ENCODE data around the gene TSSK2.
"Not testable (repeated sequence)": the region's sequence is repeated elsewhere in the genome, so short reads cannot be mapped to it uniquely, and the experiment has no call there.

Gene TSSK2

GRCh38 chr22:19130959-19131684, at the start of gene TSSK2:
TSS of gene TSSK2 (plus strand) at chr22:19131308. CDS start at chr22:19131400, 92 bp downstream.
- H3K9ac ChIP-seq: no peak within 1 kb of the TSS
- H3K27me3 ChIP-seq (ENCODE audit: control insufficient read depth, insufficient read depth, low read length): no peaks in the 10 kb centered on the region
- no peaks in the 10 kb centered on the region for H3K36me3 ChIP-seq (ENCODE audit: control insufficient read depth, insufficient read depth, low read length)
- no peak within 1 kb of the TSS for H2AFZ ChIP-seq
- H3K4me3 ChIP-seq (ENCODE audit: low read depth, low read length): no peak within 1 kb of the TSS
- H3K79me2 ChIP-seq: no peaks in the 10 kb centered on the region
- no peaks in the 10 kb centered on the region for H3K4me1 ChIP-seq
- H3K9me3 ChIP-seq (ENCODE audit: control insufficient read depth, low read length): no peaks in the 10 kb centered on the region
- H3K4me2 ChIP-seq (ENCODE audit: low read length): no peak within 1 kb of the TSS
- TF ChIP-seq CTCF (IDR thresholded peaks at IDR 0.05): no peak
- no peak within 1 kb of the TSS for H3K27ac ChIP-seq

GRCh38 chr22:19081351-19081750, 49.8 kb upstream of the TSSK2 start:
- H2AFZ ChIP-seq: no peak overlapping the region

GRCh38 chr22:19082101-19082500, 49.0 kb upstream of the TSSK2 start:
- Histone ChIP-seq H3K27me3 (ENCODE audit: control insufficient read depth, insufficient read depth, low read length) (no peaks in the 10 kb centered on the region), H3K27ac (no peak overlapping the region), H3K9me3 (ENCODE audit: control insufficient read depth, low read length) (no peaks in the 10 kb centered on the region), H3K4me3 (ENCODE audit: low read depth, low read length) (no peak overlapping the region), H3K4me2 (ENCODE audit: low read length) (no peak overlapping the region), H3K9ac (no peak overlapping the region), H3K79me2 (no peaks in the 10 kb centered on the region), H2AFZ (no peak overlapping the region), H3K4me1 (no peaks in the 10 kb centered on the region), H3K36me3 (ENCODE audit: control insufficient read depth, insufficient read depth, low read length) (no peaks in the 10 kb centered on the region)
- TF ChIP-seq CTCF (IDR thresholded peaks at IDR 0.05): no peak

More at GRCh38 chr22:19081351-19081750, 49.8 kb upstream of the TSSK2 start:
- H3K9ac ChIP-seq: no peak overlapping the region
- H3K79me2 ChIP-seq: no peaks in the 10 kb centered on the region
- no peaks in the 10 kb centered on the region for H3K4me1 ChIP-seq
- no peak for TF ChIP-seq CTCF (IDR thresholded peaks at IDR 0.05)
- no peaks in the 10 kb centered on the region for H3K9me3 ChIP-seq (ENCODE audit: control insufficient read depth, low read length)
- H3K4me3 ChIP-seq (ENCODE audit: low read depth, low read length): no peak overlapping the region
- no peaks in the 10 kb centered on the region for H3K27me3 ChIP-seq (ENCODE audit: control insufficient read depth, insufficient read depth, low read length)
- no peaks in the 10 kb centered on the region for H3K36me3 ChIP-seq (ENCODE audit: control insufficient read depth, insufficient read depth, low read length)
- no peak overlapping the region for H3K27ac ChIP-seq
- H3K4me2 ChIP-seq (ENCODE audit: low read length): no peak overlapping the region

- Histone ChIP-seq H3K4me1 (no peaks in the 10 kb centered on the region), H3K4me3 (ENCODE audit: low read depth, low read length) (no peak overlapping the region), H3K9ac (no peak overlapping the region), H3K27ac (no peak overlapping the region), H3K36me3 (ENCODE audit: control insufficient read depth, insufficient read depth, low read length) (no peaks in the 10 kb centered on the region), H3K4me2 (ENCODE audit: low read length) (no peak overlapping the region), H3K27me3 (ENCODE audit: control insufficient read depth, insufficient read depth, low read length) (no peaks in the 10 kb centered on the region), H2AFZ (no peak overlapping the region), H3K9me3 (ENCODE audit: control insufficient read depth, low read length) (no peaks in the 10 kb centered on the region), H3K79me2 (no peaks in the 10 kb centered on the region)
- TF ChIP-seq CTCF (IDR thresholded peaks at IDR 0.05): no peak
Measured at GRCh38 chr22:19082793-19083192, 48.3 kb upstream of the TSSK2 start.

- H3K9me3 ChIP-seq (ENCODE audit: control insufficient read depth, low read length); H3K27me3 ChIP-seq (ENCODE audit: control insufficient read depth, insufficient read depth, low read length); H3K79me2 ChIP-seq; H3K27ac ChIP-seq; H2AFZ ChIP-seq; H3K4me3 ChIP-seq (ENCODE audit: low read depth, low read length); H3K36me3 ChIP-seq (ENCODE audit: control insufficient read depth, insufficient read depth, low read length); H3K4me2 ChIP-seq (ENCODE audit: low read length); H3K9ac ChIP-seq; H3K4me1 ChIP-seq: not testable (repeated sequence)
Measured at GRCh38 chr22:19084126-19084525, 47.0 kb upstream of the TSSK2 start.

GRCh38 chr22:19084586-19084985, 46.5 kb upstream of the TSSK2 start:
- not testable (repeated sequence) for H3K79me2 ChIP-seq; H3K4me3 ChIP-seq (ENCODE audit: low read depth, low read length); H3K9ac ChIP-seq; H3K9me3 ChIP-seq (ENCODE audit: control insufficient read depth, low read length); H3K27ac ChIP-seq; H3K36me3 ChIP-seq (ENCODE audit: control insufficient read depth, insufficient read depth, low read length); H2AFZ ChIP-seq; H3K4me1 ChIP-seq; H3K4me2 ChIP-seq (ENCODE audit: low read length); H3K27me3 ChIP-seq (ENCODE audit: control insufficient read depth, insufficient read depth, low read length)

Data from parathyroid adenoma (tissue), 2 donors.